GF-D8 (cell line): ENCODE data around the gene VPS39.

ENCODE experiments used
- DNase-seq: peaks from one replicate; lab custom pipeline; 2025; lab: John Stamatoyannopoulos, UW

VPS39 gene

GRCh38 chr15:42144841-42145375, 63.2 kb downstream of the VPS39 start:
- DNase-seq = no peak

GRCh38 chr15:42143866-42144625, 64.1 kb downstream of the VPS39 start:
- DNase-seq = no peak

DNA sequence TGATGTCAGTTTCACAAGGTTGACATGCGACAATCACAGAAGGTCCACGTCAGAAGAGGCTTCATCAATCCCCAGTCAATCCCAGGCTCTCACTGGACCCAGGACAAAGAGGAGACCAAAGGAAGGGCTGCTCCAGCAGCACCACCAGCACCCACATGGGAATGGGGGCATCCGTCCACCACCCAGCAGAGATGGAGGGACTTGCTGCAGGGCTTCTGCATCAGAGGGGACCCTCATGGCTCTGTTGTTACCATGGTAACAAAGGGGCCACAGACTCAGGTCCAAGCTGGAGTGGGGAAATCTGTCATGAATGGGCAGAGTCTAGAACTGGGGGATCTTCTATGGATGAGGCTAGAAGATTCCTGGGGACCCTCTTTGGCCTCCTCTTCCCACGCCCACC, 64.7 kb downstream of the VPS39 start:
- DNase-seq = no peak

- no peak for DNase-seq
These were observed 66.1 kb downstream of the VPS39 start for GRCh38 chr15:42141795-42142667.

GRCh38 chr15:42141246-42141645, 66.9 kb downstream of the VPS39 start:
- no peak for DNase-seq

DNA sequence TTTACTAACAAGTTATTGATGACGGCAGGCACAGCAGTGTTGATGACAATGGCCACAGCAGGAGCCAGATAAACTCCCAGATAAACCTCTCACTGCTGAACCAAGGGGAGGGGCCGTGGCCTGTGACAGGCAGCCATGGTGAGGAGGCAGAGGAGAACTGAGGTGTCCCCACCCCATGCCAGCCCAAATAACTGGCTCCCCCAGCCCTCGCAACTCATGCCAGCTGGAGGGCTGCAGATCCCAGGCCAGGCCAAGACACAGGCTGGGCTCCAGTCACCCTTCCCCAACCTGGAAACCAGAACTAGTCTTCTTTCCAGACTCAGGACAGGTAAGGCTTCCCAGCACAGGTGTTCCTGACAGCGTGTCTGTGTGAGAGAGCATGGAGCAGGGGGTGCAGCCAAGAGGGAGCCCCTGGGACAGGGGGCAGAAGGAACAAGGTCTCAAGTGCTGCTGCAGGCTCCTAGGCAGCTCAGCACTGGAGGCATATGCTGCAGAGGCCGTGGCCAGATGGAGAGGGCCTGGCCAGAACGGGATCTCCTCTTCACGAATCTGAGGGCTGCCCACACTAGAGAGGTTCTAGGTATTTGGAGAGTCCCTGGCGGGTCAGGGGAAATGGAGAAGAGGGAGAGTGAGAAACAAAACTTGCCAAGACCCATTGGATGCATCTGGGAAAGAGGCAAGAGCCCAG, 67.6 kb downstream of the VPS39 start:
- no peak for DNase-seq

GRCh38 chr15:42139596-42139995, 68.5 kb downstream of the VPS39 start:
- no peak for DNase-seq

DNA sequence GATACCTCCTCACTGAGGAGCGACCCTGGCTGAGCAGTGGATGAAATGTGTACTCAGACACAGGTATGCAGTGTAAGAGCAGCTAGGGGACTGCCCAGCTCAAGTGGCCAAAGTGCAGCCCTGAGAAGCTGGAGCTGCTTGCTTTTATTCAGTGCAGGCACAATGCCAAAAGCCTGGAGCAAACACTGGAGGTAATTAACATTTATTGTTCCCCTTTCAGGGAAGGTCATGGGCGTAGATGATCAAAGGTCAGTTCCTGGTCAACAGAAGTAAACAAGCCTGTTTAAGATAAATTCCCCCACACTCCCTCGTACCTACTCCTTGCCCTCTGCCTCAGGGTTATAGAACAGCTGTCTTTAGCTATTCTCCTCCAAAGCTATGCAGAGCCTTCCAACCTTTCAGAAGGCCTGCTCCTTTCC, 69.1 kb downstream of the VPS39 start:
- no peak for DNase-seq

GRCh38 chr15:42138411-42138810, 69.7 kb downstream of the VPS39 start:
- DNase-seq = no peak

GRCh38 chr15:42137461-42138261, 70.4 kb downstream of the VPS39 start:
- DNase-seq = no peak

GRCh38 chr15:42136513-42136912, 71.6 kb downstream of the VPS39 start:
- no peak for DNase-seq

GRCh38 chr15:42135351-42135750, 72.8 kb downstream of the VPS39 start:
- no peak for DNase-seq

DNA sequence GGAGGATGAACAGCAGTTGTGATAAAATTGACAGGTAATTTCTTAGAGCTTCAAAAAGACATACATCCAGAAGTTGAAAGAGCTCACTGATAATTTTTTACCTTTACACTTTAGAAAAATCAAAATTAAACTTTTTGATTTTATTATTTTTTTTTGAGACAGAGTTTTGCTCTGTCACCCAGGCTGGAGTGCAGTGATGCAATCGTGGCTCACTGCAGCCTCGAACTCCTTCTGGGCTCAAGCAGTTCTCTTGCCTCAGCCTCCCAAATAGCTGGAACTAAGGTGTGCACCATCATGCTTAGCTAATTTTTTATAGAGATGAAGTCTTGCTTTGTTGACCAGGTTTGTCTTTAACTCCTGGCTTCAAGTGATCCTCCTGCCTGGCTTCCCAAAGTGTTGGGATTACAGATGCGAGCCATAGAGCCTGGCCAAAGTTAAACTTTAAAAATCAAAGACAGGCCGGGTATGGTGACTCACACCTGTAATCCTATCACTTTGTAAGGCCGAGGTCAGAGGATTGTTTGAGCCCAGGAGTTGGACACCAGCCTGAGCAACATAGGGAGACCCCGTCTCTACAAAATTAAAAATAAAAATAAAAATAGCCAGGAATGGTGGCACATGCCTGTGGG, 73.4 kb downstream of the VPS39 start:
- DNase-seq = no peak

- DNase-seq = no peak
These were observed 74.1 kb downstream of the VPS39 start for GRCh38 chr15:42133886-42134502.

GRCh38 chr15:42133356-42133755, 74.7 kb downstream of the VPS39 start:
- no peak for DNase-seq

- DNase-seq = no peak
These were observed 76.0 kb downstream of the VPS39 start for GRCh38 chr15:42131826-42132806.

DNA sequence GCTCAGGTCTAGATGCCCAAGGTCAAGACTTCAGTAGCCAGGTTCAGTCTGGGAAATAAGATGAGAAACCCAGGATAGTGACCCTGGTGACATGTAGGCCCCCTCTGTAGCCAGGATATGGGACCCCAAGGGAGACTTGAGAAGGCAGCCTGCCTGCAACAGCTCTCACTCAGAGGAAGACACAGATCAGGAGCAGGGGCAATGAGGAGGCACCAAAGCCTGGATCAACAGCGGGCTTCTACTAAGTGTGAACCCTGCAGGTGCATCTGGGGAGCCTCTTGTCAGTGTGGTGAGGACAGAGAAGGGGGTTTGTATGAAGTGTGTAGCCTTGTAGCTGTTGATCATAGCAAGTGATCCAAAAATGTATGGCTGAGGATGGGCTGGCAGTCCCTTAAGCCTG, 77.1 kb downstream of the VPS39 start:
- DNase-seq = no peak

DNA sequence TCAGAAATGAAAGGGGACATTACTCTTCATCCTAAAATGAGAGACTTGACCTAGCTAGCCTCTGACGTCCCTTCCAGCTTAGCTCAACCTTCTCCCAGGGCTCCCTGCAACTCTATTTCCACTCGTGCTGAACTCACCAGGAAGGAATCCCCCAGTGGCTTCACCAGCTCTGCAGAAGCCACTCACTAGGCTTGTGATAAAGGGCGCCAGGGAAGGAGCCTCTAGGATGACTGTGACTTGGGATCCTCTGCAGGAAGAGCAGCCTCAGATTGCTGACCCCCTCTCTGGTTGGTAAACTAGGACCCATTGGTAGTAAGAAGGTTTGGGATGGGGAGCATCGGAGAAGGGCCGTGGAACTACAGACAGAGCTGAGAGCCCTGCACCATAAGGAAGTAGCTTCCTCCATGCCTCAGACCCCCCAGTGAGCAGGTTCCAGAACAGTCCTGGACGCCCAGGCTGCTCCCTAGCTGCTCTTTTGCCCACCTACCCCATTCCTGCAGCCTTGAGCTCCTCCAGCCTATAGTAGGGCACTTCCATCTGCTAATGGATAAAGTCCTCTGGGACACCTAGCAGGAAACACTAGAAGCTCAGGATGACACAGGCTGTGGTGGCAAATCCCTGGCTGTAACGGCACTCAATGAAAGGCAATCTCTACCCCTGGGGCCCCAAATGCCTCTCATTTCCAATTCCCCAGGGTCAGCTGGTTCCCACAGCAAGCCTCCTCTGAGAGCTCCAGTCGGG, 77.7 kb downstream of the VPS39 start:
- no peak for DNase-seq

DNA sequence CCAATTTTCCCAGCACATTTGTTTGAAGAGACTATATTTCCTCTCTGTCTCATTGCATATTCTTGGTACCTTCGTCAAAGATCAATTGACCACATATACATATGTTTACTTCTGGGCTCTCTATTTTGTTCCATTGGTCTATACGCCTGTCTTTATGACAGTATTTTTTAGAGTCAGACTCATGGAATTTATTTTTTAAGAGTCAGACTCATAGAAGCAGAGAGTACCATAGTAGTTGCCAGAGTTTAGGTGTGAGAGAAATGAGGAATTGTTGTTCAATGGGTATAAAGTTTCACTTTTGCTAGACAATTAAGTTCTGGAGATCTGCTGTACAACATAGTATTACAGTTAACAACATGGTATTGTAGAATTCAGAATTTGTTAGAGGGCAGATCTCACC, 78.7 kb downstream of the VPS39 start:
- DNase-seq = no peak
